Fibroblast of pulmonary artery (primary cell): Measurements from ENCODE around the gene TXNL4A.
"Not testable (repeated sequence)": the region's sequence is repeated elsewhere in the genome, so short reads cannot be mapped to it uniquely, and the experiment has no call there.

ENCODE experiments used
- DNase-seq: peaks from one replicate; pipeline ENCODE4 v3.0.0-alpha.2; 2010; ENCODE audit warnings: low read depth
- H3K4me3 ChIP-seq: replicated peaks from 2 replicates; pipeline ENCODE4 v1.5.1; 2011; ENCODE audit warnings: low read depth, mild to moderate bottlenecking, control low read depth, low read length, moderate library complexity
- TF ChIP-seq, protein P1 (sequence below): IDR thresholded peaks from 2 replicates; pipeline ENCODE4 v1.5.1; 2011; ENCODE audit warnings: mild to moderate bottlenecking, control low read depth, low read length, inconsistent platforms; ENCODE audit errors: missing control alignments

Gene TXNL4A

GRCh38 chr18:80029690-80030089, 41.3 kb upstream of the TXNL4A start:
- no peak for DNase-seq
- TF ChIP-seq, protein P1, sequence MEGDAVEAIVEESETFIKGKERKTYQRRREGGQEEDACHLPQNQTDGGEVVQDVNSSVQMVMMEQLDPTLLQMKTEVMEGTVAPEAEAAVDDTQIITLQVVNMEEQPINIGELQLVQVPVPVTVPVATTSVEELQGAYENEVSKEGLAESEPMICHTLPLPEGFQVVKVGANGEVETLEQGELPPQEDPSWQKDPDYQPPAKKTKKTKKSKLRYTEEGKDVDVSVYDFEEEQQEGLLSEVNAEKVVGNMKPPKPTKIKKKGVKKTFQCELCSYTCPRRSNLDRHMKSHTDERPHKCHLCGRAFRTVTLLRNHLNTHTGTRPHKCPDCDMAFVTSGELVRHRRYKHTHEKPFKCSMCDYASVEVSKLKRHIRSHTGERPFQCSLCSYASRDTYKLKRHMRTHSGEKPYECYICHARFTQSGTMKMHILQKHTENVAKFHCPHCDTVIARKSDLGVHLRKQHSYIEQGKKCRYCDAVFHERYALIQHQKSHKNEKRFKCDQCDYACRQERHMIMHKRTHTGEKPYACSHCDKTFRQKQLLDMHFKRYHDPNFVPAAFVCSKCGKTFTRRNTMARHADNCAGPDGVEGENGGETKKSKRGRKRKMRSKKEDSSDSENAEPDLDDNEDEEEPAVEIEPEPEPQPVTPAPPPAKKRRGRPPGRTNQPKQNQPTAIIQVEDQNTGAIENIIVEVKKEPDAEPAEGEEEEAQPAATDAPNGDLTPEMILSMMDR: no peak

DNA sequence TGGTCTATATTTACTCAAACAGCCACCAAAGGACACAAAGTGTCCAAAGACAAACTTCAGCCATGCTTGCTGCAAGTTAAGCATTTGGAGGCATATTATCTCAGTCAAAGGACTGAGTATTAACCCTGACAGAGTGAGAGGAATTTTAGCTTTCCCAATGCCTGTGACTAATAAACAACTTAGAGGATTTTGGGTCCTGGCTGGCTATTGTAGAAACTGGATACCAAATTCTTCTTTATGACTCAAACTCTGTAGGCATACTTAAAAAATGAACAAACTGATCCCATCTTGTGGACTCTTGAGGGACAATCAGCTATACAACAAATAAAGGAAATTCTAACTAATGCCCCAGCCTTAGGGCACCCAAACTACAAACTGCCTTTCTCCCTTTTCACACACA, 39.4 kb upstream of the TXNL4A start:
- not testable (repeated sequence) for H3K4me3 ChIP-seq
- DNase-seq: peak; percentile 58

More at GRCh38 chr18:80029690-80030089, 41.3 kb upstream of the TXNL4A start:
- no peak overlapping the region for H3K4me3 ChIP-seq

- H3K4me3 ChIP-seq: no peak overlapping the region
- no peak for DNase-seq
- TF ChIP-seq, protein P1: no peak
Measured at GRCh38 chr18:80026363-80026762, 38.0 kb upstream of the TXNL4A start.

DNA sequence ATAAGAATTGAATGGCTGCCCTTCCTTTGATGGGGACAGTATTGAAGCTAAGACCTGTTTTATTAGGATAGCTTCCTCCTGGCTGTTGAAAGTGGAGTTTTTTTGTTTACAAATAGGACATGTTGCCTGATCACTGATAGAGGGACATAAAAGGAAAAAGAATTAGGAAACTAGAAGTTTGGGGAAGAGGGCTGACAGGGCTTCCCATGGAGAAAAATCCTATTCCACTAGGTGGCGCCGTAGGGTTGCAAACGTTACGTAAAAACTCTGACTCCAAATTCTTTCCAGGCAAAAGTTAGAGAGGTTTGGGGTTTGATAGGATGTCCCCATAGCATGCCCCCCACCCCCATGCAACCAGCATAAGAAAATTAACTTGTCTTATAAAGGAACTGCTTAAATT, 34.8 kb upstream of the TXNL4A start:
- no peak overlapping the region for H3K4me3 ChIP-seq
- DNase-seq: peak; percentile 6
- TF ChIP-seq, protein P1: peak; percentile 32

DNA sequence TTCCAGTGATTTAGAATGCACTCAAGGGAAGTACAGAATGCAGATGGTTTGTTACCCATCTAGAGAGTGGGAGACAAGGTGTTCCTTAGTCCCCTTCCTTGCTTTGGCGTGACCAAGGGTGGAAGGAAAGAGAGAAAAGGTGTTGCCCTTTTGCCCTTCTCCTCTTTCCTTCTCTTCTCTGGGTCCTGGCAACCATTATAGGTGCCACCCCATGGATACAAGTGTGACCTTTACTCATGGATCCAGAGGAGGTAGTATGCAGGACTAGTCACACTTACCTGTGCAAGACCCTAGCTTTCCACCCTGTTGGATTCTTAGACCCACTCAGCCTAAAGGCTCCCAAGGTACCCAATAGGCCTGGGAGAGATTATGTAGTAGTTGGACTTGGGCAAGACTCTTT, 34.2 kb upstream of the TXNL4A start:
- TF ChIP-seq, protein P1: no peak
- peak; percentile 44 for DNase-seq
- H3K4me3 ChIP-seq: no peak overlapping the region

DNA sequence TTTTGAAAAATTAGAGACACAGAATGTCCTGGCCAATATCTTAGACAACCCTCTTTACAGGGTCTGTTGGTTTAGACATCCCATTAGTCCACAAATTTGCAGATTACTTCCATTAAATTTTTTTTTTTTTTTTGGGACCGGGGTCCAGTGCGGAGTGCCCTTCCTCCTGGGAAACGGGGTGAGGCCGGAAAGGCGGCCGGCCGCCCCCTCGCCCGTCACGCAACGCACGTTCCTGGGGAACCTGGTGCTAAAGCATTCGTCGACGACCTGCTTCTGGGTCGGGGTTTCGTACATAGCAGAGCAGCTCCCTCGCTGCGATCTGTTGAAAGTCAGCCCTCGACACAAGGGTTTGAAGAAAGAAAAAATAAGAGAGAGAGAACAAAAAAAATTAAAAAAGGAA, 24.4 kb upstream of the TXNL4A start:
- H3K4me3 ChIP-seq: no peak overlapping the region
- no peak for DNase-seq
- TF ChIP-seq, protein P1: no peak

- H3K4me3 ChIP-seq, DNase-seq: not testable (repeated sequence)
Measured at GRCh38 chr18:80011496-80012137, 23.3 kb upstream of the TXNL4A start.

GRCh38 chr18:80010551-80010906, 22.2 kb upstream of the TXNL4A start:
- no peak overlapping the region for H3K4me3 ChIP-seq
- TF ChIP-seq, protein P1: no peak
- DNase-seq: no peak
